CD4-positive, alpha-beta T cell treated with Interleukin-15 for 4 hours (primary cell): ENCODE results near the gene RPS23.
A peak's percentile ranks its signal among the peaks of the same experiment; 100 is the strongest.
"Not testable (repeated sequence)": the region's sequence is repeated elsewhere in the genome, so short reads cannot be mapped to it uniquely, and the experiment has no call there.

Experiments
- DNase-seq: peaks from one replicate; pipeline ENCODE4 v3.0.0-alpha.2; 2020; ENCODE audit warnings: low spot score

The RPS23 gene

DNA sequence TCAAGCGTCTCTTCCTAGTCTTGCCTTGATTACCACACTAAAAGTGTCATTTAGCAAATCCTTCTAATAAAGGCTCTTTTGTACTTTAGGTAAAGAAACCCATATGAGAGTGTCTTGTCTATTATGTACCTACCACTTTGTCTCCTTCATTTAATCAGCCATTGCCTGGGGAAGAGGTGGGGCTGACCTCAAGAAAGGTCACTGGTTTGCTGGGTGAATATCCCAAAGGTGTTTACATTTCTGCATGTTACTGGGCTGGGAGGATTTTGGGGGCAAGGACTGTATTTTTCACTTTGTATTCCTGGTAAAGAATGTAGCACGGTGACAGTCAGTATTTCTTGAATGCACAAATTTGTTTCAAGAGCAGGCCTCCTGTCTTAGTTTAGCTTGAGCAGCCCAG, 11.9 kb upstream of the RPS23 start:
- DNase-seq, result no peak

DNA sequence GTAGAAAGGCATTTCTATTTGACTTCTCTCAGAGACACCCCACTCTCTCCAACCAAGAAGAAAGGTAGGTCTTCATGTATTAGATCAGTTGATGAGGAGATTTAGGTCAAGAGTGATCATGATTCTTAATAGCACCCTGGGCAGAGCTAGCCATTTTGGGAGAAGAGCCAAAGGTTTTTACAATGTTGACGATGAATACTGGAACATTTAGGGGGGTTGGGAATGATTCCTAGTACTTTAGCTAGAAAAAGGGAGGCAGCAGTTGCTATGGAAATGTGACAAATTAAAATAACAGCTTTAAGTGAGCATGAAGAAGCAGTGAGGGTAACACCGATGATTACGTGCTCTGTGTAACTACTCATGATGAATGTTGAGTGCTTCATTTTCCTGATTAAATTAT, 9.5 kb upstream of the RPS23 start:
- no peak for DNase-seq

DNA sequence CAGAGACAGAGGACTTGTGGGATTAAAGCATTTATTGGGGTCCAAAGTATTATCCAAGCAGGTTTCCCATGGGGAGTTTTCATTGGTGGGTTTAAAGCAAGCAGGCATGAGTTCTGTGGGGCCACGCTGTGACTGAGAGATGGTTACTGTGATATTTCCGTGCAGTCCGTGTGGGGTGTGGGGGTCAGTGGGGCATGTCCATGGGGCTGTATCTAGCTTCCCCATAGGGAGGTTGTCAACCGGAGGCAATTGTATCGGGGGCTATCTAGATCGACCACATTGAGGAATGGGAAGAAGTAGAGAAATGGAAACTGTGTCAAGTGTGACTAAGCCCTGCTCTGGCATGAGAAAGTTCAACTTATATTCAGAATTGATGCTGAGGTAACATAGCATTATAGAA, 7.1 kb upstream of the RPS23 start:
- DNase-seq, result no peak

DNA sequence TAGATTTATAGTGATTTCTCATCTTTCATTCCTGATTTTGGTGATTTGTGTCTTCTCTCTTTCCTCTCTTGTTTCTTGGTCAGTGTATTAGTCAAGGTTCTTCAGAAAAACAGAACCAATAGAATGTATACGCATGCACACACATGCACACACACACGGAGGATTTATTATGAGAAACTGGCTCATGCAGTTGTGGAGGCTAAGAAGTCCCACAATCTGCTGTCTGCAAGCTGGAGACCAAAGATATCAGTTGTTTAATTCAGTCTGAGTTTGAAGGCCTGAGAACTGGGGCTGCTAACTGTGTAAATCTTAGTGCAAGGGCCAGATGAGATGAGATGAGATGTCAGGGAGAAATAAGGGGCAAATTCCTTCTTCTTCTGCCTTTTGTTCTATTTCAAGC, 5.7 kb upstream of the RPS23 start:
- no peak for DNase-seq

DNA sequence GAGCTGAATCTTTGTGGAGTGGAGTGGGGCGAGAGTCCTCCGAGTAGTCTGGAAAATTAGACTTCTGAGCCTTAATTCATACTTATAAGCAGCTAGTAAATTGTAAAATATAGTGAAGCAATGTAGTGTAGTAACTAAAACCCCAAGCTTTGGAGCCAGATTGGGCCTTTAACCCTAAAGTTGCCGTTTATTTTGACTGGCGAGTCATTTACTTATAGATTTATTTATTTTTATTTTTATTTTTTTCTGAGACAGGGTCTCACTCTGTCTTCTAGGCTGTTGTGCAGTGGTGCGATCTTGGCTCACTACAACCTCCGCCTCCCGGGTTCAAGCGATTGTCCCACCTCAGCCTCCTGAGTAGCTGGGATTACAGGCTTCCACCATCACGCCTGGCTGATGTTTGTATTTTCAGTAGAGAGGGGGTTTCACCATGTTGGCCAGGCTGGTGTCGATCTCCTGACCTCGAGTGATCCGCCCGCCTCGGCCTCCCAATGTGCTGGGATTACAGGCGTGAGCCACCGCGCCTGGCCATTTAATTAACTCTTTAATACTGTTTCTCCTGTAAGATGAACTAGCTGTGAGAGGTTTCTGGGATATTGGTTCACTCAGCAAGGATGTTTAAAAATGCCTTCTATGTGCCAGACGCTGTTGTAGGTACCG, 687 bp upstream of the RPS23 start:
- no peak for DNase-seq

DNA sequence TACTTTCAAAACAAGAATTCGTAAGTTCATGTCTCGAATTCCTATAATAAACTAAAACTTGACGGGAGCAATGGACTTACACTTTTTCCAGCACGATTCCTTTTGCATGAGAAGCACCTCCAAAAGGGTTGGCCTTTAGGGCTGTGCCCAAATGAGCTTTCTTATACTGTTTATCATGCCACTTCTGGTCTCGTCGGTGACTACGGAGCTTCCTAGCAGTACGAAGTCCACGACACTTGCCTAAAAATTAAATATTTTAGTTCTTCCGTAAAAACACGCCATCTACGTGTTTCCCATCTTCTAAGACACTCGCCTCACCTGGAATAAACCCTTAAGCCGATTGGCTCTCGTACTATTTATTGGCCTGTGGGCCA, 554 bp downstream of the RPS23 start:
- peak; percentile 1 for DNase-seq

DNA sequence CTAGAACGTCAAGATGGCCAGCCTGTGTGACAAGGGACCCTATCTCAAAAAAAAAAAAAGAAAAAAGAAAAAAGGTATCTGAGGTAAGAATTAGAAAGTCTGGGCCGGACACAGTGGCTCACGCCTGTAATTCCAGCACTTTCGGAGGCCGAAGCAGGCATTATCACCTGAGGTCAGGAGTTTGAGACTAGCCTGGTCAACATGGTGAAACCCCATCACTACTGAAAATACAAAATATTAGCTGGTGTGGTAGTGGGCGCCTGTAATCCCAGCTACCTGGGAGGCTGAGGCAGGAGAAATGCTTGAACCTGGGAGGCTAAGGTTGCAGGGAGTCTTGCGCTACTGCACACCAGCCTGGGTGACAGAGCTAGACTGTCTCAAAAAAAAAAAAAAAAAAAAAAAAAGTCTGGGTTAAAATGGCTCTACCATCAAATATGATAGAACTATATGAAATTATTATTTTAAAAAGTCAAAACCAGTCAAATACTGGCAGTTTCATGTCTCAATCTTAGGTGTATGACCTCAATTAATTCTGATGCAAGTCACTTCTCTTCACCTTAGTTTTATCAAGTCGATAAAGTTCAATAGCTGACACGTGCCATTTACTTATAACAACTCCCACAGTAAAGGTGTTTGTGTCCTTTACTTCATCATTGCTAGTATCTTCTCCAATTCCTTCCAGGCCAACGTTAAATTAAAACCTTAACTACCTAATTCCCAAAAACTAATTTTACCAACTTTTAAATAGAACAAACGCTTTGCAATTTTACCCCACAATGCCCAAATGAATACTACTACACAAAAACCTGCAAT, 1.1 kb downstream of the RPS23 start:
- DNase-seq, result no peak

DNA sequence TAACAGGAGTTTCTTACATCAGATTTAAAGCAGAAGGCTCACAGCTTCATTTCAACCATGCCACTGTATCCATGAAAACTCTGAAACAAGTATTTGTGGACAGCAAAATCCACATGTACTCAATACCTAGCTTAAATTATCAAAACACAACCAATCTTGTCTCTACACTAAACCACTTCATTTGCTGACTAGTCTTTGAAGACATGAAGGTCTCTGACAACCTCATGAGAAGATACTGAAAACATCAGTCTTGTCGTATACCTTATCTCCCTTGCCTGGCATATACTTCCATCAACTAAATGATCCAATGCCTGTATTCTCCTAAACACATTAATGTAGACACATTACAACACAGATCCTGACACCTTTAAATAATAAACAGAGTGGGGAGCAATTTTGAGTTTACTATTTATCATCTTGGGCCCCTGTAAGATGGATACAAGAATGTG, 2.9 kb downstream of the RPS23 start:
- DNase-seq, result no peak

DNA sequence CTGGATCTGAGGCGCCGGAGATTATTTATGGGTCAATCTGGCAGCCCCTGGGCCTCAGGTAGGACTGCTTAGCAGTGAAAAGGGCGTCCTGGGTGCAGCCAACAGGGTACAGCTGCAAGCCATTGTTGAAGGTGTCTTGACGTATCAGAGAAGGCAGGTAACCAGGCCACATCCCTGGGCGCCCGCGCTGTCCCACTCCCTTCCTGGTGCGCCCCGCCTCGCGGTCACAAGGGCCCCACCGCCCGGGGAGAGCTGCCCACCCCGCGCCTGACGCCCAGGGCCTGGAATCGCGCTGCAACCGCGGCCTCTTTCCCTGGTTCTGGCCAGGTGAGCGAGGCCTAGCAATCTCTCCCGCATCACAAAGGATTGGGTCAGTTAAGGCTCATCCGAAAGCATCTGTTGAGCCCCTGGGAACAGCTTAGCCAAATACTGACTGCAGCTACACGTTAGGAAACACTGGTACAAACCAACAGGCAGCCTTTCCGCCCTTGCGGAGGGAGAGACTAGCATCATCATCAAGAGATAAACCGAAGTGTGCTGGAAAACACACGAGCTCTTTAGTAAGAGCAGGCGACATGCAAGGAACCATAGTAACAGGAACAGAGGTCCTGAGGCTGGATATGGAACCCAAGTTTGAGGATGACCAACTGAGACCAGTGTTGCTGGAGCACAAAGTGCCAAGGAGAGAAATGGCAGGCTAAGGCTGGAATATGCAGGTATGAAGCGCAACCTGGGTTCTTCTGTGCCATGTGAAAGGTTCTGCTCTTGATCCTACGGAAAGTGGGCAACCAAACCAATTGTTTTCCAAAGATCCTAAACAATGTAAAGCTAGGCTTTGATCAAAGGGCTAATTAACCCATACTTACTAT, 3.6 kb downstream of the RPS23 start:
- no peak for DNase-seq

DNA sequence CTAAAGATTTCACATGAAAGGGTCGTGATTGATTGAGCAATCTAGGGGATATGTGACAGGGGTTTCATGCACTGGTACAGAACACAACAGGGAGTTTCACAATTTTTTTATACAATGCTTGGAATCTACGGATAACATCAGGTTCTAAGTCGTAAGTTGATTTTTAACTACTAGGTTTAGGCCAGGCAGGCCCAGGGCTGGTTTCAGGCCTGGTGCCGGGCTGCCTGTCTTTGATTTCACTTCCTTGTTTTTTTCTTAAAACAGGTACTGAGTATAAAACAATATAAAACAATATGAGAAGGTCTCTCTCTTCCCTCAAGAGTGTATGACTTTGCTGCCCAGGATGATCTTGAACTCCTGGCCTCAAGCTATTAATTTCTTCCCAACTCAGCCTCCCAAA, 4.7 kb downstream of the RPS23 start:
- DNase-seq, result not testable (repeated sequence)

DNA sequence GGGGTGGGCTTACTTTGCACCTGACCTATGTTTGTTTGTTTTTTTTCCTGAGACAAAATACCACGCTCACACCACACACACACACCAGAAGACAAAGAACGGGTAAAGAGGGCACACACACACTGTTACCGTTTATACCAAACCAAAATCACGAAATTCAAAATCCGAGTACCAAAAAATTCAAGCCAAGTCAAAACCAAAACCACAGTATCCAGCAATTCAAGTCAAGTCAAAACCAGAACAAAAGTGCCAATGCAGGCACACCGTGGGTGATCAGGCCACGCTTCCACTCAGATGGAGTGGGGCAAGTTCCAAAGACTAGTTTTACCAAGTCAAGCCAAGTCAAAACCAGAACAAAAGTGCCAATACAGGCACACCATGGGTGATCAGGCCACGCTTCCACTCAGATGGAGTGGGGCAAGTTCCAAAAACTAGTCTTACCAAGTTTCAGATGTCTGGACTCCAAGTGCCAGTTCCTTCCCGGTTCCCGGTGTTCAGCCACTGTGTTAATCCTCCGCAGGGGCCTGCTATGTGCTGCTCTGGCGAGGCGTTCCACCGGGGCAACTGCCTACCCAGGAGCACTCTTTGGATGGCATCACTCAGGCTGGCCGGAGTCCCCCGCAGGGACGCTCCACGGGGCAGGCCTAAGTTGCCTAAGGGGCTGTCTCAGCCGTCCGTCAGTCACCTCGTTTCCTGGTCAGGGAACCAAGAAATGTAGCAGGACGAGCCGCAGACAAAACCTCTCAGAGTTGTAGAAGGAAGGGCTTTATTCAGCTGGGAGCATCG, 5.4 kb downstream of the RPS23 start:
- DNase-seq, result not testable (repeated sequence)

DNA sequence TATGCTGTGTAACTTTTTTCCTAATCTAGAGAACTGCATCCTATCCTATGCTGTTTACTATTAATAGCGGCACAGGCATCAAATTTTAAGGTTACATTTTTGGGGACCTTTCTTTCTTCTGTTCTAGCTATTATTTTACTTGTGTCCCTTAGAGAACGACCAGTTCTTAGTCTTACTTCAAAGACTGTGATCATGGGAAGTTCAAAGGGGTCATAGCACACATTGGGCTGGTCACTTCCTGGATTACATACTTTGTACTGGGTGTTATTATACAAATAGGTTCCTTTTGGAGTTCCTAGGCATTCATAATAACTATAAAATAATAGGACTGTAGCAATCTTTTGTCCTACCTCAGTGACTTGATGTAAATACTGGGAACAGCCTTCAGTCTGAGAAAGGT, 8.8 kb downstream of the RPS23 start:
- not testable (repeated sequence) for DNase-seq

DNA sequence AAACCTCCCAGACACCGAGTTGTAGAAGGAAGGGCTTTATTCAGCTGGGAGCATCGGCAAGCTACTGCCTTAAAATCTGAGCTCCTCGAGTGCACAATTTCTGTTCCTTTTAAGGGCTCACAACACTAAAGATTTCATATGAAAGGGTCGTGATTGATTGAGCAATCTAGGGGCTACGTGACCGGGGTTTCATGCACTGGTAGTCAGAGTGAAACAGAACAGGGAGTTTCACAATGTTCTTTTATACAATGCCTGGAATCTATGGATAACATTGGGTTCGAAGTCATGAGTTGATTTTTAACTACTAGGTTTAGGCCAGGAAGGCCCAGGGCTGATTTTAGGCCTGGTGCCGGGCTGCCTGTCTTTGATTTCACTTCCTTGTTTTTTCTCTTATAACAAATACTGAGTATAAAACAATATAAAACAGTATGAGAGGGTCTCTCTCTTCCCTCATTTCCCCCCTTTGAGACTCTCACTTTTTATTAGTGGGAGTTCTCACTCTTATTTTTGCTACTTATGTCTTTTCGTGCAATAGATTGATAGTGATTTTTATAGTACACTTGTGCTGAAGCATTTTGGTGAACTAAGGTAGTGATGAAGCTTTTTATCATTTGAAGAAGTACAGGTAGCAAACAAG, 10.7 kb downstream of the RPS23 start:
- not testable (repeated sequence) for DNase-seq

DNA sequence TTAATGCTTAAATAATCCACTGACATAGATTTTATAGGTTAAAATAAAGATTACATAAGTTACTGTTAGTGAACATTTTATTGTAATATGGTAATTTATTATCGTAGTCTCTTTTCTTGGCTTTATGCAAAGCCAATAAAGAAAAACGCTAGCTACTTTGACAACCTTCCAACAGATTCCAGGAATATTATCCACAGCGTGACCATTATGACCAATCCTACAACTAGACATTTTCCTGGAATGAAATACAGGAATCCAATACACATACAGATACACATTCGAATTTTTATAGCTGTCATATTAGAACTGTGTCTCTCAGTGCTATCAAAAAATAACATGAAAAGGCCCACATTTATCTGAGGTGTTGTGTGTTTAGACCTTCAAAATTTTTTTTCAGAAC, 13.1 kb downstream of the RPS23 start:
- no peak for DNase-seq

DNA sequence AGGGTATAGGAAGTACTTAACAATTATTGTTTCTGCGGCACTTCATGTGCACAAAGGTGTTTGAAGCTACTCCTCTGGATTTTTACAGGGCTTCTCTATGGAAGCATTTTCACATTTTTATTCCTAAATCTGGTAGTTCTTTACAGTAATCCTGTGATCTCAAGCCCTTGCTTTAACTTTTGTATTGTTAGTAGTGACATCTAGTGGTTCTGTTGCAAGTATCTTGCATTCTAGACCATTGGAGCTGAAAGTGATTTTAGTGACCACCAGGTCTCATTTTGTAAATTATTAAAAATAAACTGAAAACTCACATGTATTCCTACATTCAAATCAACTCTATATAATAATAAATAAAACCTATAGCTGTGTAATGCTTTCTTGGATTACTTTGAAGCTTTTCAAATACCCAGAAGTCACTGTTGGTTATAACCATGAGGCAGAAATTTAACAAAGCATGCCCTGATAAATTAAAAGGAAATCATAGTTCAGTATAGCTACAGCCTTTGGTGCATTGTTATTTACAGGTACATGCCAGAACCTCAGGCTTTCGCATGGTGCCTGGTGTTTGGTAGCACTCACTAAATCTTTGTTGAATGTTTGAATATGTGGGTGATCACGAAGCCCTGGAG, 18.9 kb downstream of the RPS23 start:
- no peak for DNase-seq

DNA sequence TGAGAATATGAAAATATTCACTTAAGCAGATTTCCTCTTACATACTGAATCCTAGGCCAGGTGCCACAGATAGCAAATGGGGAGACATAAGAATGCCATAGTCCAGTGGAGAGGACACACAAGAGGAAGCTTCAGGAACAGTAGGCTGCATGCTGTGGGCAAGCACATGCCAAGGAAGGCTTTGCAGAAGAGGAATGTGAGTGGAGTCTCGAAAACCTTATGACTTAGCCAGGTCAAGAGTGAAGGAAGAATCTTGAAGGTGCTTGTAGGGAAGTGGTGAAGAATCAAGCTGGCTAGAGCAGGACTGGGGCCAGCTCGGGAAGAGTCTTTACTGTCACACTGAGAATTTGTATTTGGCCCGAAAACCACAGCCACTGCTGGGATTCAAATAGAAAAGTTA, 20.4 kb downstream of the RPS23 start:
- no peak for DNase-seq

DNA sequence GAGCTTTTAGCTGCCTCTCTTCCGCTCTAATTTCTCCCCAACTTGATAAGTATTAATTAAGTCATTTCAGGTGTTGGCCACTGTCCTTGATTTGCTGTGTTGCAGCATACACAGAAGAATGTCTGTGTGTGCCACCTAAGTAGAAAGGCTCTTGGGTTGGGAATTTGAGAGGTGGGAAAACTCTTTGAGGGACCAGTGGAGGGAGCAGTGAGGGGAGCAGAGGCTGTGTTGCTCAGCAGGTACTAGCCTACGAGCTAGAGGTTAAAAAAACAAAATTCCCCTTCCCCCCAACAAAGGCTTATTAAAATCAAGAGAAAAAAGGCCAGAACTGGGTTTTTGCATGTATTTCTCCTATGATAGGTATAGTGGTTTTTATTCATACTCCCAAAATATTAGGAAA, 20.9 kb downstream of the RPS23 start:
- DNase-seq, result no peak

DNA sequence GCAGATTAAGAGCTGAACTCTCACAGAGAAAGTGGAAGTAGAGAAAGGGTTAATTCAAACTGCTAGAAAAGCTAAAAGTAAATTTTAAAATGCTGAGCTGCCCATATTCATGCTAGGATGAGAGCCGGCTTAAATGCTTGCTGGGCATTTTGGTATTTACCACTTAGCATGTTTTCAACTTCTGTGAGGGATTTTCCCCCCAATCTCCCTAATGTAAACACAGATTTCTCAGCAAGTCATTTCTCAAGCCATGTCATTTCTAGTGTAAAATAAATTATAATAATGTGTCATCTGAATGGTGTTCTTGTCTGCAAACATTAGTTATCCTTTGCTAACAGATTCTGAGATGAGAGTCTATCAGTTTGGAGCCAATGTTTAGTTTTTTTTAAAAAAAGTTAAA, 22.3 kb downstream of the RPS23 start:
- DNase-seq, result no peak

DNA sequence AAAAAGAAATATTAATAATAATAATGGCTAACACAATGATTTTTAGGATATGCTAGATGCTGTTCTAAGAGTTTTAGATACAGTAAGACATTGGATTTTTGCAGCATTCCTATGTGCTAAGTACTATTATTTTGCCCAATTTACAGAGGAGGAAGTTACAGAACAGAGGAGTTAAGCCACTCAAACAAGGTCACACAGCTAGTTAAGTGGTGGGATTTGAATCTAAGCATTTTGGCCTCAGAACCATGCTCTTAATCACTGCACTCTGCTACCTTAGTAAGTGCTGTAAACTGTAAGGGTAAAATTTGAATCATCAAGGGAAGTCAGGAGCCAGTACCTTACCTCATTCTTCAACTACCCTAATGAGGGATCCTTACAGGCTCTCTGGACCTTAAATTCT, 25.4 kb downstream of the RPS23 start:
- DNase-seq, result no peak

DNA sequence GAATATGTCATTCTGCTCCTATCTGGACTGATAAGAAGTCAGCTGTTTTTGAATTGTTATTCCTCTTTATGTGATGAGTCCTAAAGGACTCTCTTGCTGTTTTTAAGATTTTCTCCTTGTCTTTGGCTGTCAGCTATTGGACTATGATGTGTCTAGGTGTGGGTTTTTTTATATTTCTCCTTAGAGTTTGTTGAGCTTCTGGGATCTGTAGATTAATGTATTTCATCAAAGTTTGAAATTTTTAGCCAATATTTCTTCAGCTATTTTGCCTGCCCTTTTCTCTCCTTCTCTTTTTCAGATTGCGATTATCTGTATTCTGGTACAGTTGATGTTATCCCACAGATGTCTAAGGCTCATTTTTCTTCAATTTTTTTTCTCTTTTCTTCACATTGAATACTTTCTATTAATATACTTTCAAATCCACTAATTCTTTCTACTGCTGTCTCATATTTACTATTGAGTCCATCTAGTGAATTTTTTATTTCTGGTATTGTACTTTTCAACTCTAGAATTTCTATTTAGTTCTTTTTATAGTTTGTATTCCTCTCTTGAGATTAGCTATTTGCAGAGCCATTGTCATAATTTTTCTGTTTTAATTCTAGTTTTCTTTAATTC, 31.1 kb downstream of the RPS23 start:
- no peak for DNase-seq
